Muscle of leg (tissue), 11 donors: ENCODE data around the gene PRODH. TPM values are rescaled to one million over a fixed set of nuclear protein-coding genes. Genes with fewer than 3 reads are reported as not detected.
"Not testable (repeated sequence)": the region's sequence is repeated elsewhere in the genome, so short reads cannot be mapped to it uniquely, and the experiment has no call there.

Experiments
- DNase-seq: peaks from one replicate; pipeline ENCODE4 v3.0.0; 2013
- H3K27ac ChIP-seq: one replicate; pipeline ENCODE4 v1.5.1; 2013; ENCODE audit warnings: mild to moderate bottlenecking, low read length, control low read depth
- H3K27me3 ChIP-seq: one replicate; pipeline ENCODE4 v1.6.1; 2013; ENCODE audit warnings: low read length; ENCODE audit not compliant: control insufficient read depth, insufficient read depth
- H3K36me3 ChIP-seq: one replicate; pipeline ENCODE4 v1.6.1; 2013; ENCODE audit warnings: low read length; ENCODE audit not compliant: control insufficient read depth, insufficient read depth
- H3K4me1 ChIP-seq: one replicate; pipeline ENCODE4 v1.6.1; 2013; ENCODE audit warnings: low read length; ENCODE audit not compliant: control insufficient read depth, insufficient read depth
- H3K4me3 ChIP-seq: one replicate; pipeline ENCODE4 v1.5.1; 2013; ENCODE audit warnings: low read length, control low read depth
- H3K9me3 ChIP-seq: replicated peaks from 2 replicates; pipeline ENCODE4 v1.6.1; 2013; ENCODE audit warnings: low read depth, low read length; ENCODE audit not compliant: control insufficient read depth
- WGBS: methylation state at CpG from one replicate; pipeline ENCODE4 v1.1.5; 2013; ENCODE audit warnings: missing lambda C conversion rate; ENCODE audit not compliant: insufficient coverage; 5-methylcytosine and 5-hydroxymethylcytosine counted together
- polyA plus RNA-seq, 8 donors: library from polyadenylated mRNA; unstranded; fragments of 120-200 nt; gene quantifications; one replicate each; pipeline versions ENCODE4 v1.2.1 to v1.2.3, GENCODE V29; 2013; ENCODE audit warnings: inconsistent platforms in 1 of 8, low replicate concordance in 1 of 8; ENCODE audit not compliant: insufficient read length in 8 of 8, insufficient read depth in 1 of 8
- total RNA-seq: library from RNA; stranded (reverse); fragments of 120-200 nt; gene quantifications from one replicate; pipeline ENCODE4 v1.2.4, GENCODE V29; 2013

Gene PRODH
- total and polyA plus RNA-seq, 9 donors: 2.7 to 18.7 (median 7.1) TPM

GRCh38 chr22:18960166-18960820 is 24.2 kb upstream of the PRODH start:
- 75% methylated on average over 4 of the region's 11 CpGs for WGBS
- not testable (repeated sequence) for H3K27ac ChIP-seq, H3K27me3 ChIP-seq, DNase-seq, H3K36me3 ChIP-seq, H3K9me3 ChIP-seq, H3K4me3 ChIP-seq
- peaks cover 12% of the 10 kb centered on the region for H3K4me1 ChIP-seq

- H3K27ac ChIP-seq, H3K36me3 ChIP-seq, H3K4me3 ChIP-seq, DNase-seq, H3K4me1 ChIP-seq, H3K27me3 ChIP-seq, H3K9me3 ChIP-seq: not testable (repeated sequence)
- 60% methylated on average over 6 of the region's 12 CpGs for WGBS
These were observed 23.6 kb upstream of the PRODH start for GRCh38 chr22:18959741-18960140.

DNA sequence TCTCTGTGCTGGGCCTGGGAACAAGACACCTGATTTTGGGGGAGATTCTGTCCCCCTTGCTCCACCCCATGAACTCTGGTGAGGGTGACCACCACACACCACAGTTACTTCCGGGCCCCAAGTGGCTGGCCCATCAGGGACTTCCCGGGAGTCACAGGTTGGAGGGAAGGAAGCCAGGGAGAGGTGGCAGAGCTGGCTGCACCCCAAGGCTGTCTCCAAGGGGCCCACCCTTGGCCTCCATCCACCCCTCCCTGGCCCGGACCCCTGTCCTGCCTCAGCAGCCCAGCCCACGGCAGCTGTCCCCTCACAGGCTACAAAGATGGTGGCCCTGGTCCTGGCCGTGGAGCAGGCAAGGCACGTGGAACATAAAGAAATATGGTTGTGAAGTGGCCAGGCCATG is 23.2 kb upstream of the PRODH start:
- H3K4me1 ChIP-seq, H3K9me3 ChIP-seq, H3K27me3 ChIP-seq, H3K27ac ChIP-seq, DNase-seq, H3K4me3 ChIP-seq, H3K36me3 ChIP-seq: not testable (repeated sequence)
- no CpG with 5 or more reads among the region's 6 CpGs for WGBS

GRCh38 chr22:18958738-18959137 is 22.6 kb upstream of the PRODH start:
- not testable (repeated sequence) for H3K9me3 ChIP-seq, H3K36me3 ChIP-seq, H3K4me1 ChIP-seq, DNase-seq, H3K27ac ChIP-seq, H3K4me3 ChIP-seq, H3K27me3 ChIP-seq
- 59% methylated on average over 14 of the region's 14 CpGs for WGBS

- WGBS: 85% methylated on average over 12 of the region's 18 CpGs
- H3K4me3 ChIP-seq, H3K27ac ChIP-seq, DNase-seq, H3K27me3 ChIP-seq, H3K4me1 ChIP-seq, H3K9me3 ChIP-seq, H3K36me3 ChIP-seq: not testable (repeated sequence)
These were observed 22.2 kb upstream of the PRODH start for GRCh38 chr22:18958321-18958705.

DNA sequence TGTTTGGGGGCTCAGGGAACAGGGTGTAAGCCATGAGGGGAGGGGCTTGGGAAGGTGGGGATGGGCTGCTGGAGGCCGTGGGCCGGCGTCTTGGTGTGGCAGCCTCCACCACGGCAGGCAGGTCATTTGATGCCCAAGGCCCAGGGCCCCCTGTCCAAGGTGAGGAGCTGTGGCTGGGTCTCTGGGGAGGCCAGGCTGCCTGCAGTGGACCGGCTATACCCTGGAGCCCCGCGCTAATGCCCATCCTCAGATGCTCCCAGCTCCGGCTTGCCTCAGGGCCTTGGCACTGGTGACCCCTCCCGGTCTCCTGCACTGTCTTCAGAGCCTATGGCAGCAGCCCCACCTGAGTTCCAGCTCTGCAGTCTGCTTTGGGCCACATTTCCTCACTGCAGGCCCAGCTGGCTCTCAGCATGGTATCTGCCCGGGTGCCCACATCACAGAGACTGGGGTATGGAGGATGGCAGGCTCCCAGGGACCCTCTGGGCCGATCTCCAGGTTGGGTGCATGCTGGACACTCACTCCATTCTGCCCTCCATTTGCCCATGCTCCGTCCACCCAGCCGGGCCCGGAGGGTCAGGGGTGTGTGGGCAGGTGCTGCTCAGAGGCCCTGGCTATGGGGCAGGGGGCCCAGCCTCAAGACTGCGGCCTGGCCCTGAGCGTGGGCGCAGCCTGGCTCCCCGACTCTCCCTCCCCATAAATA is 21.7 kb upstream of the PRODH start:
- not testable (repeated sequence) for H3K4me1 ChIP-seq, H3K36me3 ChIP-seq, H3K27me3 ChIP-seq, H3K27ac ChIP-seq, DNase-seq, H3K4me3 ChIP-seq, H3K9me3 ChIP-seq
- 57% methylated on average over 9 of the region's 18 CpGs for WGBS

DNA sequence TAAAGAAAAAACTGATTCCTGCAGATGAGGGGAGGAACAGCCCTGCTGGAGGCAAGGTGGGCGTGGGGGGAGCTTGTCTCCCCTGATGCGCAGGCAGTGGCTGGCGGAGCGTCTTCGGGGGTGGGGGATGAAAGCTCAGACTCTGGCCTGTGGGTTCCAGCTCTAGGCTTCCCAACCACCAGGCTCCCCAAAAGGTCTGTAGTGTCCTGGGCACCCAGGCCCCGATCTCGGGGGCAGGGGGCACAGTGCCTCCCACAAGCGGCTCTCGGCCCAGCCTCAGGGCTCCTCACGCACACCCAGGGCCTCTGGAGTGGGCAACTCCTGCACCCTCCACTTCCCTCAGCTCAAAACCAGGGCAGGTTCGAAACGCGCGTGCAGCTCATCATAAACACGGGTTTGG is 20.9 kb upstream of the PRODH start:
- not testable (repeated sequence) for H3K36me3 ChIP-seq, DNase-seq, H3K9me3 ChIP-seq, H3K4me3 ChIP-seq, H3K4me1 ChIP-seq, H3K27ac ChIP-seq, H3K27me3 ChIP-seq
- WGBS: 49% methylated on average over 6 of the region's 15 CpGs

GRCh38 chr22:18956121-18956895 is 20.2 kb upstream of the PRODH start:
- DNase-seq, H3K4me3 ChIP-seq, H3K36me3 ChIP-seq, H3K27ac ChIP-seq, H3K9me3 ChIP-seq, H3K27me3 ChIP-seq, H3K4me1 ChIP-seq: not testable (repeated sequence)
- 63% methylated on average over 9 of the region's 15 CpGs for WGBS

GRCh38 chr22:18955696-18956095 is 19.6 kb upstream of the PRODH start:
- Histone ChIP-seq H3K27ac (no peak overlapping the region), H3K27me3 (no peaks in the 10 kb centered on the region), H3K4me1 (no peaks in the 10 kb centered on the region), H3K4me3 (no peak overlapping the region), H3K9me3 (no peaks in the 10 kb centered on the region), H3K36me3 (no peaks in the 10 kb centered on the region)
- WGBS: 95% methylated on average over 10 of the region's 10 CpGs
- no peak for DNase-seq

- Histone ChIP-seq H3K4me1 (no peaks in the 10 kb centered on the region), H3K4me3 (no peak overlapping the region), H3K27me3 (peaks cover 4% of the 10 kb centered on the region), H3K27ac (no peak overlapping the region), H3K9me3 (no peaks in the 10 kb centered on the region), H3K36me3 (no peaks in the 10 kb centered on the region)
- 71% methylated on average over 15 of the region's 15 CpGs for WGBS
- DNase-seq: no peak
These were observed 19.0 kb upstream of the PRODH start for GRCh38 chr22:18954990-18955571.
